CD4-positive, alpha-beta T cell treated with Interferon gamma for 1 hour (primary cell): Measurements from ENCODE around the gene AMBRA1.

Source experiments
- DNase-seq: peaks from one replicate; pipeline ENCODE4 v3.0.0-alpha.2; 2020

The AMBRA1 gene

DNA sequence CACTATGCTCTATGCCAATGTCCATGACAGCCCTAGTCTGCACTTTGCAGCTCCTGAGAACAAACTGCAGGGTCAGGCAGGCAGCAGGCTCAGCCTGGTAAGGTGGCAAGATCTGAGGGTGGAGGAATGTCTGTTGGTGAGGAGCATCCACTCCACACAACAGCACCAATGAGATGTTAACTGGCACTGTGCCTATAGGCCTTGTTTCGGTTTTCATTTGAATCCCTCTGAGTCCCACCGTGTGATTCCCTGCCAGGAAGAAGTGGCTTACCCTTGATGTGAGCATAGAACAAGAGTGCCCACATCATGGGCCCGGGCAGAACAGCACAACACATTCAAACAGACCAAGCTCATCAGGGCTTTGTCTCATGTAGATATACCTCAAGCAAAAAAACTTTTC, 158.1 kb downstream of the AMBRA1 start:
- DNase-seq: no peak

DNA sequence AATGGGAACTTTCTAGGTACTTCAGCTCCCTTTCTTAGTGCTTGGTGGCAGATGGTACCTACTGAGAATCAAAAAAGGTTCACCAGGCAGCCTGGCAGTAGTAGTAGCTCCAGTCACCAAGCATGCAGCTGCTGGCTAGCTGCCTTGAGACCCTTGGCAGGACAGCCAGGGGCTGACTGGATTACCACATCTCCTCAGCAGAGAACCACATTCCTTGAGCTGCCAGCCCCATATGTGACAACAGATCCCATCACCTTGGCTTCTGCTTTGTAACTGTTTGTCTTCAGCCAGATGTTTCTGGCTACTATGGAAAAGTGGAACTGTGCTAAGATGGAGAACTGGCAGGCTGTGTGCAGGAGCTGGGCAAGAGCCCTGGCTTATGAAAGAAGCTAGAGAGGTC, 162.6 kb downstream of the AMBRA1 start:
- DNase-seq: no peak

- no peak for DNase-seq
Measured at GRCh38 chr11:46429717-46430116, 164.1 kb downstream of the AMBRA1 start.

DNA sequence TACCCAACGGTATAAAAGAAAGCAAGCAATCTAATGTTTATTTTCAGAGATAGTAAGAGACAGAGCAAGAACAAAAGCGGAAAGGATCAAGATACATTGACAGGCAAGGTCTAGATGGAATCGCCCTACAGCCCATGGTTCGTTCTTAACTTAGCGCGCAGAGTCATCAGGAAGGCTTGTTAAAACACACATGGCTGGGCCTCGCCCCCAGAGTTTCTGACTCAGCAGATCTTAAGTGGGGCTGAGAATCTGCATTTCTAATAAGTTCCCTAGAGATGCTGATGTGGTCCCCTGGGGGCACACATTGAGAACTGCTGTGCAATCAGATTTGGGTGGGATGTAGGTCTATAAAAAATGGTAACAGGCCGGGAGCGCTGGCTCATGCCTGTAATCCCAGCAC, 166.5 kb downstream of the AMBRA1 start:
- no peak for DNase-seq

- no peak for DNase-seq
Measured at GRCh38 chr11:46426233-46426991, 167.4 kb downstream of the AMBRA1 start.

DNA sequence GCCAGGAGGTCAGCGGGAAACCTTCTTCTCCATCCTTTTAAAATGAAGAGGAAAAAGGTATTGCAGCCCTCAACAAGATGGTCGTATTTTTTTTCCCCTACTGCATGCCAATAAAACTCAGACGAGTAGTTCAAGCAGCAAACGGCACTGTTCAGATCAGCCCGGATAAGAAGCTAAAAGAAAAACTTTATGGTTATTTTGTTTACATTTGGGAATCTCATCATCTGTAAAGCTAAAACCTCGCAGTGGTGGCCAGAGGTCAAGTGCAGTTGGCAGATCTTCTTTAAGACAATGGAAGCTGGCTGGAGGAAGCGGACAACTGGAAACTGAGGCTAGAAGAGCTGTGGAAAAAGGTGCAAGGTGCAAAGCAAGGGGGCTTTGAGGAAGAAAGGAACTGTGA, 171.2 kb downstream of the AMBRA1 start:
- DNase-seq: no peak

DNA sequence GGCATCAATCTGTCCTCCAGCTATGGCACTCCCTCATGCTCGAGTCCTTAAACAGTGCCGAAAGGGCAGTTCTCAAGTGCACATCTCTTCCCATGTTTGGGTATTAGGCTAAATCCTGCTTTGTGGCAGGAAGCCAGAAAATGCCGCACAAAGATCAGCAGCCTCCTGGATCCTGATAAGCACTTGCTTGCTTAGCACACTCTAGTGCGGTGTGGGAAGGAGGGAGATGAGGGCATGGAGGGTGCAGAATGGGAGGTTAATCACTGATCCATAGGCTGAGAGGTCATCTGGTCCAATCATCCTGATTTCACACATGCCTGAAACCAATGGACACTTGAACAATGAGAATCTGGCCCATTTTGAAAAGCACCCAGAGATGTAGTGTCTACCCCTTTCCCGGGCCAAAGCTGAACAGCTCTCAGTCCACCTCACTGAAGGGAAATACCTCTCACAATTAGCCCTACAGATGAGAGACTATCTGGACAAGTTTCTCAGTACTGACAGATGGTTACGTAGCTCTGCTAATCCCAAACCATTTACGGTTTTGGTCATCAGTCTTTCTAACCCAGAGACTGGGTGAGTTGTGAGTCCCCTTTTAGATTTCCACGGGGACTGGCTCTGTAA, 172.5 kb downstream of the AMBRA1 start:
- DNase-seq: no peak

- DNase-seq: no peak
Measured at GRCh38 chr11:46420513-46420912, 173.3 kb downstream of the AMBRA1 start.

- DNase-seq: no peak
Measured at GRCh38 chr11:46418751-46419150, 175.1 kb downstream of the AMBRA1 start.

DNA sequence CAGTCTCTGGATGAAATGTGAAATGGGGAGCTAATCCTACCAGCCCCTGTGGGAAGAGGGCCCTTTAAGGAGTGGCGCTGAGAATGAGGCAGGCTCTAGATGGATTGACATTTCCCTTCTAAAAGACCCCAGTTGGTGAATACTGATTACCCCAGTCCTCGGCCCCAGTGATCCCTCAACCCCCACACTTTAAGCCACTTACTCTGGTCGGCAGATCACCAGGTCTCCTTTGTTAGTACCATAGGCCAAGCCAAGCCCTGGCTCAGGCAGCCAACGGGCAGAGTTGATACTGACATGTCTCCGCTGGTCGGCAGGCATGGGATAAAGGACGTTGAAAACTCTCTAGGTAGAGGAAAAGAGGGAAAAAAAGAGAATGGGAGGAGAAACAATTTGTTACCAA, 176.1 kb downstream of the AMBRA1 start:
- DNase-seq: no peak

GRCh38 chr11:46414879-46415278, 178.9 kb downstream of the AMBRA1 start:
- DNase-seq: no peak

DNA sequence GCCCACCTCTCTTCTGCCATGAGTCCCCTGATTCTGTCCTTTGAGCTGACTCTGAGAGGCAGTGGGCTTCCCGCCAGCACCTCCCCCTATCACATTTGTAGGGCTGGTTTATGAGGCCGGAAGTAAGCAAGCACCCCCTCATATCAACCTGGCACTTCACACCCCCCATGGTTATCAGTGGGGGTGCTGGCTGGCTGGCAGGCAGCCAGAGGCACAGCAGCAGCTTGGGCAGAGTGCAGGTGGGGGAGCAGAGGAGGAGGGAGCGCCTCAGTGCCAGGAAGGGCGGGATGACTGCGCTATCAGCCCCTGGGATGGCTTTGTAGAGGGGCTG, 179.4 kb downstream of the AMBRA1 start:
- DNase-seq: no peak

- no peak for DNase-seq
Measured at GRCh38 chr11:46413760-46414465, 179.9 kb downstream of the AMBRA1 start.

- no peak for DNase-seq
Measured at GRCh38 chr11:46410021-46410420, 183.8 kb downstream of the AMBRA1 start.

GRCh38 chr11:46408407-46408986, 185.3 kb downstream of the AMBRA1 start:
- no peak for DNase-seq

DNA sequence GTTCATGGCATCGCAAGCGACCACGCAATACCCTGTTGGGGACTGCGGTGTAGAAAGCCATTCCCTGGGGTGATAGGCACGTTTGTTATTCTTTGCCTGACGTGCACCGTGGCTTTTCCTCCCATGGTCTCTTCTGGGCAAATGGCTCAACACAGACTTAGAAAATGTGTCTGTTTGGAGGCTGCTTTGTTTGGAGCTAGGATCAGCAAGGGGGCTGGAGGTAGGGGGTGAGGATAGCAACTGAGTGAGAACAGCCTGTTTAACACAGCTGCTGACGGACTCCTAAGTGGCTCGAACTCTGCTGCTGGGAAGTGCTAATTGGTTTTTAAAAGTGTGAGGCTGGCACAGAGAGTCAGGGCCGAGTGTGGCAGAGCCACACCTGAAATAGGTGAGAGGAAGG, 186.2 kb downstream of the AMBRA1 start:
- DNase-seq: no peak

DNA sequence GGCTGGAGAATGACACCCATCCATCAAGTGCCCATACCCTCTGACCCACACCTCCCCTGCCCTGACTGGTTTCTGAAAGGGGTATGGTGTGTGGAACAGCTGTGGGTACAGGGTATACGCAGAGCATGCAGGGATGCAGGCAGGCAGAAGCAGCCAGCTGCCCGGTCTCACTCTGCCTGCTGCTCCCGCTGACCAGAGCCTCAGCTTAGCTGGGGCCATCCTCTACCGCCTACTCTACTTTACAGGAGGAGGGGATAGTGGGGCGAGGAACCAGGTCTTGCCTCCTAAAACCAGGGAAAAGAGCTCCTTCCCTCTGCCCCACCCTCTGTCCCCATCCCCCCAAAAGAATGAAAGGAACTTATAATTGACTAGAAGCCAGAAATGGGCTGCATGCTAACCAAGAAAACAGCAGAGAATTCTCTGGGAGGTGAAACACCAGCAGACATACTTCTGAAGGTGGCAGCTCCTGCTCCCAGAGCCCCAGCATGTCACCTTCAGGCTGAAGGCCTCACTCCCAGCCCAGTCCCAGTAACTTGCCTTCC, 189.3 kb downstream of the AMBRA1 start:
- DNase-seq: no peak

DNA sequence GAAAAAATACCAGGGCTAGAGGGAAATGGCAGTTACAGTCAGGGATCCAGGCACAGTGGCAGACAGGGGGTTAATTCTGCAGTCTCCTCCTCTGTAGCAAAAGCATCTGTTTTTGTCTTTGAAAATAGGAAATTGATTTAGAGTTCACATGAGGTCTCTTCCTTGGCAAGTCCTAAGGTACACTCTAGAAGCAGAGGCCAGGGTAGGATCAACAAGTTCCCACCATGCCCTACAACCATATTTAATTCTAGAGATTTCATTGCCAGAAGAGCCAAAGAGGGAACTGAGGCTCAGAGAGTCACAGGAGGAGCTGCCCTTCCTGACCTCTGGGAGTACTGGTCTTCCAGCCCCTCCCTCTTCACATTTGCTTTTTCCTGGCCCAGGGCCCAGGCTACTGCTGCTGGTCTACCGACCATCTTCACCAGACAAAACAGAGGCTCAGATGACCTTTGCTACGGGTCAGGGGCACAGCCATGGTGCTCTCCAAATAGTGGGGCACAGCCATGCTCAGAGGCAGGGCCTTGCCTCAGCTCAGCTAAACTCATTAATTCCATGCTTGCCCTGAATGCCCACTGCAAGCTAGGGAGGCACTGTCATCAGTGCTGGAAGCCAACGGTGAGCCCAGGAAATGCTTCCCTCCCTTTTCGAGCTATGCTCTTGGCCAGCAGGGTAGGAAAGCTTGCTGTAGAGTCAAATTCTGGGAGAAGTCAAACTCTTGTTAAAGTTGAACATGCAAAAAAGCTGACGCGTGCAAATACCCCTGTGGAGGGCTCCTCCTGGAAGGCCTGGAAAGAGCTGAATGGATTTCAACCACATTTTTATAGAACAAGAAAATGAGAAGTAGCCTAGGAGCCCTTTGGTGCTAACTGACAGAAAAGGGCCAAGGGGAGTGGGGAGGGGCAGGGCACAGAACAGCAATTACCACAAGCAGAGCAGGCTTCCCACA, 190.6 kb downstream of the AMBRA1 start:
- no peak for DNase-seq

DNA sequence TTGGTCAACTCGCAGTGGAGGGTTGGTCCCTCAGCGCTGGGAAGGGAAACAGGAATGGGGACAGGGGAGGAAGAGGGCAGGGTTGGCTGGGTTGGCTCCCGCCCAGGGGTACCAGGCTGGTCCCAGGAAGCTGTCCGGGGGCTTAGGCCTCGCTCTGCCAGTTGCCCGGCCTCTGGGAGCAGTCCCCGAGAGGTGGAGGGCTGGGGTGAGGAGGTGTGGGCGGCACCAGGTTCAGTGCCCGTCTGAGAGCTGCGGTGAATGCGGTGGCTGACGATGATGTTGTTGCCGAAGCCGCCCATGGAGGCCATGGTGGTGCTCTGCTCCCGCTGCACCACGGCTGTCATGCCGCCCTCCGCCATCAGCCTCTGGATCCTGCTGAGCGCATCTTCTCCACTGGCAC, 196.3 kb downstream of the AMBRA1 start:
- DNase-seq: no peak

DNA sequence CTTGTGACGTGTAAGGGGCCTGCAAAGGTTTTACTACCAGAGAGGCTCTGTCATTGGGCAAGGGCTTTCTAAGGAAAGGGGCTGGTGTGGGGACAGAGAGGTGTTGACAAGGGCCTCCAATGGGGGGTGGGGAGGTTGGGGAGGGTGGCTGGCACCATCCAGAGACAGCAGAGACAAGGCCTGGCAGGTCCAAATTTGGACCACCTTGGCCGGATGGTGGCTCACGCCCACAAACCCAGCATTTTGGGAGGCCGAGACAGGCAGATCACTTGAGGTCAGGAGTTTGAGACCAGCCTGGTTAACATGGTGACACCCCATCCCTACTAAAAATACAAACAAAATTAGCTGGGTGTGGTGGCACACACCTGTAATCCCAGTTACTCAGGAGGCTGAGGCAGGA, 200.1 kb downstream of the AMBRA1 start:
- DNase-seq: no peak

GRCh38 chr11:46393231-46393616, 200.6 kb downstream of the AMBRA1 start:
- no peak for DNase-seq

DNA sequence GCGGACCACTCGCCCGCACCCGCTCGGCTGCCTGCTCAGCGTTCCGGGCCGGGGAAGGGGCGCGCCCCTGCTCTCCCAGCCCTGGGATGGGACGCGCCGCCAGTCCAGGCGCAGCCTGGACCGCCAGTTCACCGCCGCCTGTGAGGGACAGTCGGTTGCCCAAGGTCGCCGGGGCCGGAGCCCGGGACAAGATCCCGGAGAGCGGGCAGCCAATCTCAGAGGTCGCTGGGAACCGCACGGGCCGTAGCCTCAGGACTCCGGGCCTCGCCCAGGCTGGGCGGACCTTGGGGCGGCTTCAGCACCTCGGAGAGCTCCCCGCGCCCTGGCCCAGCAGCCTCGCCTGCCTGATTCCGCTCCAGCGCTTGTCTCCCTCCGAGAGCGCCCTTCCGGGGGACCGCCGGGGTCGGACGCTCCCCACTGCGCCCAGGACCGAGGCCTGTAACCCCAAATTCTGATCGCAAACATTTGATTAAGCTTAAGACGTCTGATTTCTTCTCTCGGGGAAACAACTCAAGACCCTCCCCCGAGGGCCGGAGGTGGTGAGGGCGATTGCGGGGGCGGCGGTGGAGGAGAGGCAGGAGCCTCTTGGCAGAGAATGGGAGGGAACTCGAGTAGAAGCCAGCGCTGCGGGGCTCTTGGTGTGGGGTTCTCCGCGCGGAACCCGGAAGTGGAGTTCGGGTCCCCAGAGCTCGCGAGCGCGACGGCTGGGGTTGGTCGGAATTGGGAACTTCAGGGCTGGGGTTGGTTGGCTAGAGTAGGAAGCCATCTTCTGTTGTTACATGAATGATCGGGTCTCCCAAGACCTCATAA, 201.2 kb downstream of the AMBRA1 start:
- DNase-seq: peak; percentile 65
